Measurements from ENCODE around the gene ACTRT2.

GRCh38 chr1:3051270-3052268 is 30.3 kb downstream of the ACTRT2 start:
- TF ChIP-seq, protein P1, sequence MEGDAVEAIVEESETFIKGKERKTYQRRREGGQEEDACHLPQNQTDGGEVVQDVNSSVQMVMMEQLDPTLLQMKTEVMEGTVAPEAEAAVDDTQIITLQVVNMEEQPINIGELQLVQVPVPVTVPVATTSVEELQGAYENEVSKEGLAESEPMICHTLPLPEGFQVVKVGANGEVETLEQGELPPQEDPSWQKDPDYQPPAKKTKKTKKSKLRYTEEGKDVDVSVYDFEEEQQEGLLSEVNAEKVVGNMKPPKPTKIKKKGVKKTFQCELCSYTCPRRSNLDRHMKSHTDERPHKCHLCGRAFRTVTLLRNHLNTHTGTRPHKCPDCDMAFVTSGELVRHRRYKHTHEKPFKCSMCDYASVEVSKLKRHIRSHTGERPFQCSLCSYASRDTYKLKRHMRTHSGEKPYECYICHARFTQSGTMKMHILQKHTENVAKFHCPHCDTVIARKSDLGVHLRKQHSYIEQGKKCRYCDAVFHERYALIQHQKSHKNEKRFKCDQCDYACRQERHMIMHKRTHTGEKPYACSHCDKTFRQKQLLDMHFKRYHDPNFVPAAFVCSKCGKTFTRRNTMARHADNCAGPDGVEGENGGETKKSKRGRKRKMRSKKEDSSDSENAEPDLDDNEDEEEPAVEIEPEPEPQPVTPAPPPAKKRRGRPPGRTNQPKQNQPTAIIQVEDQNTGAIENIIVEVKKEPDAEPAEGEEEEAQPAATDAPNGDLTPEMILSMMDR (IDR thresholded peaks at IDR 0.05) = no peak
- TF ChIP-seq EP300 (IDR thresholded peaks at IDR 0.05) = no peak
